ENCODE results near the gene GTPBP10. TPM values are rescaled to one million over a fixed set of nuclear protein-coding genes. Genes with fewer than 3 reads are reported as not detected.

GTPBP10 gene
- total RNA-seq, 1 donor from 2014 or later = 11.0 TPM

GRCh38 chr7:90403174-90404113, 56.9 kb downstream of the GTPBP10 start, which contains the start of gene CLDN12:
Gene CLDN12 (plus strand): TSS chr7:90403461. CDS start chr7:90412677, 9,216 bp downstream.
- Histone ChIP-seq H3K36me3 (peaks cover 0 to 17% of the 10 kb centered on the region in 2 donors), H3K4me3 (peak within 1 kb of the TSS; percentile 62 to 83), H3K27me3 (no peaks in the 10 kb centered on the region), H3K27ac (peak within 1 kb of the TSS; percentile 90), H3K4me1 (peaks cover 13% of the 10 kb centered on the region), H3K9me3 (no peaks in the 10 kb centered on the region)
- intact Hi-C loops (cut with DNase I) = loop anchor here (5.0 kb wide), 1 partner anchor 56 kb away; the partner anchor contains the start of gene GTPBP10
- DNase-seq (ENCODE audit: extremely low spot score in 2 of 2) = peak in 1 of 2 donors; percentile 96
- peak; percentile 68 to 82 for TF ChIP-seq POLR2AphosphoS5 (IDR thresholded peaks at IDR 0.05; ENCODE audit: insufficient read depth in 1 of 2, low read depth in 1 of 2)
- TF ChIP-seq POLR2A (IDR thresholded peaks at IDR 0.05) = no peak
- no peak for TF ChIP-seq CTCF (IDR thresholded peaks at IDR 0.05)

GRCh38 chr7:90404777-90405176, 58.3 kb downstream of the GTPBP10 start:
- no peak overlapping the region for H3K27ac ChIP-seq
- peaks cover 0 to 28% of the 10 kb centered on the region in 2 donors for H3K36me3 ChIP-seq
- DNase-seq (ENCODE audit: extremely low spot score in 2 of 2) = no peak
- H3K4me1 ChIP-seq = peaks cover 13% of the 10 kb centered on the region
- TF ChIP-seq POLR2AphosphoS5 (IDR thresholded peaks at IDR 0.05; ENCODE audit: insufficient read depth in 1 of 2, low read depth in 1 of 2) (no peak), CTCF (IDR thresholded peaks at IDR 0.05) (no peak), POLR2A (IDR thresholded peaks at IDR 0.05) (no peak)
- H3K4me3 ChIP-seq = no peak overlapping the region
- H3K9me3 ChIP-seq = no peaks in the 10 kb centered on the region
- intact Hi-C loops (cut with DNase I) = loop anchor here (5.0 kb wide), 1 partner anchor 57 kb away; the partner anchor contains the start of gene GTPBP10
- no peaks in the 10 kb centered on the region for H3K27me3 ChIP-seq

- peaks cover 13% of the 10 kb centered on the region for H3K4me1 ChIP-seq
- H3K36me3 ChIP-seq = peaks cover 0 to 28% of the 10 kb centered on the region in 2 donors
- DNase-seq (ENCODE audit: extremely low spot score in 2 of 2) = no peak
- H3K9me3 ChIP-seq = no peaks in the 10 kb centered on the region
- TF ChIP-seq POLR2A (IDR thresholded peaks at IDR 0.05) = no peak
- TF ChIP-seq POLR2AphosphoS5 (IDR thresholded peaks at IDR 0.05; ENCODE audit: insufficient read depth in 1 of 2, low read depth in 1 of 2) = no peak
- no peak for TF ChIP-seq CTCF (IDR thresholded peaks at IDR 0.05)
- intact Hi-C loops (cut with DNase I) = no loop called here
- no peaks in the 10 kb centered on the region for H3K27me3 ChIP-seq
- no peak overlapping the region for H3K4me3 ChIP-seq
- H3K27ac ChIP-seq = no peak overlapping the region
These were observed 60.9 kb downstream of the GTPBP10 start for GRCh38 chr7:90407484-90407821.

DNA sequence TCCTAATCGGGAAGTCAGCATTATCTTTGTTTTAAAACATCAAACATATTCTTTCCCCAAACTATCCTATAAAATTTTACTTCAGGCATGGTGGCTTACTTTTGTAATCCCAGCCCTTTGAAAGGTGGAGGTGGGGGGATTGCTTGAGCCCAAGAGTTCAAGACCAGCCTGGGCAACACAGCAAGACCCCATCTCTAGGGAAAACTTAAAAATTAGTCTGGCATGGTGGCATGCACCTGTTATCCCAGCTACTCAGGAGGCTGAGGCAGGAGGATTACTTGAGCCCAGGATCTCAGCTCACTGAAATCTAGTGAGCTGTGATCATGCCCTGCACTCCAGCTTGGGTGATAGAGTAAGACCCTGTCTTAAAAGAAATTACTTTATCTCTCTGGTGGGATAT, 61.6 kb downstream of the GTPBP10 start:
- no peaks in the 10 kb centered on the region for H3K9me3 ChIP-seq
- peaks cover 0 to 33% of the 10 kb centered on the region in 2 donors for H3K36me3 ChIP-seq
- no peak overlapping the region for H3K4me3 ChIP-seq
- H3K4me1 ChIP-seq = peaks cover 13% of the 10 kb centered on the region
- no peak for DNase-seq (ENCODE audit: extremely low spot score in 2 of 2)
- H3K27ac ChIP-seq = no peak overlapping the region
- no peak for TF ChIP-seq POLR2A (IDR thresholded peaks at IDR 0.05)
- TF ChIP-seq CTCF (IDR thresholded peaks at IDR 0.05) = no peak
- no peaks in the 10 kb centered on the region for H3K27me3 ChIP-seq
- intact Hi-C loops (cut with DNase I) = no loop called here

DNA sequence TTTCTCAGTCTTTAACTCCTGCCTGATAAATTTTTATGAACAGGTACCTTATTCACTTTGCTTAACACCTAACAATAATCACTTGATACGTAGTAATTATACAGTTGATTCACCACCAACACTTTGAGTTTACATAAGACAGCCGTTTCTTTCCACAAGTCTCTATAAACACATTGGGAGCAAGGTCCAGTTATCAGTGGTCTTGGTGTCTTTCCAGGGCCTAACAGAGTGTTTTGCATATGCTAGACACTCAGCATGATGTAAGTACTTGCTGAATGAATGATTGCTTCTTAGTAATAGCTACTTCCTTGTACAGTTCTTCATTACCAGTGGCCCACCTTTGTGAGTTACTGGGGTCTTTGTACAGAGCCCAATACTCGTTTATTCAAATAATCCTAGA, 63.2 kb downstream of the GTPBP10 start:
- TF ChIP-seq POLR2AphosphoS5 (IDR thresholded peaks at IDR 0.05; ENCODE audit: insufficient read depth in 1 of 2, low read depth in 1 of 2) = no peak
- no peak for TF ChIP-seq CTCF (IDR thresholded peaks at IDR 0.05)
- TF ChIP-seq POLR2A (IDR thresholded peaks at IDR 0.05) = no peak
- no peaks in the 10 kb centered on the region for H3K9me3 ChIP-seq
- H3K4me1 ChIP-seq = peaks cover 6% of the 10 kb centered on the region
- intact Hi-C loops (cut with DNase I) = no loop called here
- H3K27ac ChIP-seq = no peak overlapping the region
- peaks cover 0 to 33% of the 10 kb centered on the region in 2 donors for H3K36me3 ChIP-seq
- H3K27me3 ChIP-seq = no peaks in the 10 kb centered on the region
- DNase-seq (ENCODE audit: extremely low spot score in 2 of 2) = no peak
- no peak overlapping the region for H3K4me3 ChIP-seq

Data from vagina (tissue), 2 donors.